K562 (cell line): Measurements from ENCODE around the gene GPATCH4. TPM values are rescaled to one million over a fixed set of nuclear protein-coding genes. Genes with fewer than 3 reads are reported as not detected.
A peak's percentile ranks its signal among the peaks of the same experiment; 100 is the strongest.

ENCODE experiments used
- ATAC-seq: fragments of 200-7000 bp; cut with Tn5 transposase; 3 replicates; pipeline ENCODE4 v1.9.1; 2020; ENCODE audit warnings: moderate library complexity
- BruUV-seq: library from RNA; stranded (reverse); fragments of 400-500 nt; replicated peaks from 2 replicates; lab custom pipeline; 2021; lab: Mats Ljungman, UMichigan
- CTCF ChIA-PET: fragments of 300-600 bp; formaldehyde crosslinking; extraction: SDS; loops from one replicate; lab custom pipeline; 2021; ENCODE audit warnings: low intra/inter-chr PET ratio; lab: Yijun Ruan, JAX
- POLR2A ChIA-PET: fragments of 300-600, 350-650 bp; sonication (Branson Sonifier 250); formaldehyde crosslinking; extraction: SDS; loops from one replicate; lab custom pipeline; 2021; ENCODE audit warnings: antibody characterized with exemption, inconsistent platforms; lab: Yijun Ruan, JAX
- DNase-seq, 4 experiments: peaks; one replicate each; pipeline versions ENCODE4 v3.0.0 to v3.0.0-alpha.2; 2011 to 2018; ENCODE audit warnings: low spot score in 3 of 4, mixed read lengths in 3 of 4; ENCODE audit errors: extremely low read depth in 1 of 4
- FAIRE-seq: peaks from 2 replicates; lab custom pipeline; 2011; peaks lifted over from hg19 to GRCh38; lab: Jason Lieb, UNC
- H2AFZ ChIP-seq: 2 replicates; pipeline ENCODE4 v1.6.0; 2011; ENCODE audit warnings: low read depth, low read length, control low read depth, inconsistent platforms
- H3K27ac ChIP-seq: fragments of 200-600 bp; 3 replicates; pipeline ENCODE4 v1.8.0; 2011; ENCODE audit warnings: low read depth, mild to moderate bottlenecking, control low read depth, inconsistent platforms, low read length, moderate library complexity, mixed read lengths; ENCODE audit errors: extremely low read depth
- H3K27me3 ChIP-seq, 2 experiments: fragments of 300-600 bp in 1 of 2; 2 replicates in 1 of 2; 3 replicates in 1 of 2; pipeline versions ENCODE4 v1.6.0 to v1.8.0; 2011; ENCODE audit warnings: inconsistent platforms in 2 of 2, low read length in 2 of 2, mild to moderate bottlenecking in 1 of 2, mixed read lengths in 1 of 2, moderate library complexity in 1 of 2; ENCODE audit not compliant: control insufficient read depth in 2 of 2, insufficient read depth in 2 of 2
- H3K36me3 ChIP-seq: fragments of 300-600 bp; 3 replicates; pipeline ENCODE4 v1.8.0; 2011; ENCODE audit warnings: mild to moderate bottlenecking, low read length, inconsistent platforms; ENCODE audit not compliant: control insufficient read depth, insufficient read depth
- H3K4me1 ChIP-seq, 2 experiments: fragments of 200-600 bp in 1 of 2; replicated peaks in 1 of 2; 2 replicates in 1 of 2; 3 replicates in 1 of 2; pipeline versions ENCODE4 v1.5.1 to v1.8.0; 2011; ENCODE audit warnings: inconsistent platforms in 2 of 2, low read length in 2 of 2, mild to moderate bottlenecking in 1 of 2, mixed read lengths in 1 of 2, moderate library complexity in 1 of 2; ENCODE audit not compliant: control insufficient read depth in 2 of 2, insufficient read depth in 2 of 2
- H3K4me2 ChIP-seq: 2 replicates; pipeline ENCODE4 v1.6.1; 2011; ENCODE audit warnings: low read length, control low read depth, inconsistent platforms, mixed read lengths; ENCODE audit not compliant: insufficient read depth
- H3K4me3 ChIP-seq: fragments of 200-600 bp; sonication (generic), shearing (Covaris generic); 2 replicates; pipeline ENCODE4 v1.5.1; 2016; ENCODE audit warnings: control low read depth, inconsistent platforms
- H3K79me2 ChIP-seq: fragments of 200-600 bp; 3 replicates; pipeline ENCODE4 v1.8.0; 2011; ENCODE audit warnings: low read length, inconsistent platforms; ENCODE audit not compliant: control insufficient read depth, insufficient read depth
- H3K9ac ChIP-seq, 2 experiments: 2 replicates each; pipeline versions ENCODE4 v1.6.0 to v1.6.1; 2011; ENCODE audit warnings: low read depth in 2 of 2, low read length in 2 of 2, control low read depth in 1 of 2, inconsistent platforms in 1 of 2, mild to moderate bottlenecking in 1 of 2, mixed read lengths in 1 of 2; ENCODE audit not compliant: insufficient read depth in 1 of 2
- H3K9me1 ChIP-seq: one replicate; pipeline ENCODE4 v1.6.0; 2011; ENCODE audit warnings: inconsistent platforms, mild to moderate bottlenecking, low read length, moderate library complexity; ENCODE audit not compliant: control insufficient read depth, insufficient read depth
- H3K9me3 ChIP-seq: replicated peaks from 2 replicates; pipeline ENCODE4 v1.5.1; 2011; ENCODE audit warnings: low read depth, low read length, inconsistent platforms; ENCODE audit not compliant: control insufficient read depth, insufficient read depth
- H4K20me1 ChIP-seq: replicated peaks from 2 replicates; pipeline ENCODE4 v1.6.1; 2011; ENCODE audit warnings: low read length, inconsistent platforms, mixed read lengths; ENCODE audit not compliant: control insufficient read depth, insufficient read depth
- ADNP ChIP-seq: fragments of 200-800 bp; sonication (Bioruptor generic); IDR thresholded peaks from 2 replicates; pipeline ENCODE4 v1.6.1; 2016; ENCODE audit warnings: missing genetic modification characterization, missing compliant biosample characterization
- BHLHE40 ChIP-seq: IDR thresholded peaks from 2 replicates; pipeline ENCODE4 v1.6.1; 2011; ENCODE audit warnings: low read length, improper control_type of control experiment
- BRF1 ChIP-seq: IDR thresholded peaks from 3 replicates; pipeline ENCODE4 v1.6.1; 2011; ENCODE audit warnings: borderline replicate concordance, mild to moderate bottlenecking; ENCODE audit not compliant: insufficient read length; ENCODE audit errors: extremely low read depth
- EGR1 ChIP-seq: fragments of 450-650 bp; conservative IDR thresholded peaks from 2 replicates; pipeline ENCODE4 v1.6.1; 2017; ENCODE audit warnings: mild to moderate bottlenecking
- KDM5B ChIP-seq: fragments of 200-600 bp; sonication (generic); IDR thresholded peaks from 2 replicates; pipeline ENCODE4 v1.6.1; 2012; ENCODE audit warnings: low read depth, mild to moderate bottlenecking, moderate library complexity, low read length, control low read depth, inconsistent platforms; ENCODE audit not compliant: insufficient replicate concordance
- LCOR ChIP-seq: sonication (generic); formaldehyde crosslinking; IDR thresholded peaks from 2 replicates; pipeline ENCODE4 v1.8.0; 2022; ENCODE audit warnings: mild to moderate bottlenecking, missing genetic modification reagents
- MAZ ChIP-seq, 2 experiments: fragments of 450-650 bp in 1 of 2; sonication (generic) in 1 of 2; formaldehyde crosslinking; IDR thresholded peaks in 1 of 2; conservative IDR thresholded peaks in 1 of 2; 2 replicates each; pipeline versions ENCODE4 v1.4.0 to v1.5.0; 2020; ENCODE audit warnings: mild to moderate bottlenecking in 1 of 2, missing genetic modification reagents in 1 of 2
- NELFE ChIP-seq: IDR thresholded peaks from 2 replicates; pipeline ENCODE4 v1.6.1; 2011; ENCODE audit warnings: mild to moderate bottlenecking; ENCODE audit not compliant: insufficient read depth, insufficient read length
- POLR2A ChIP-seq: fragments of 450-650 bp; conservative IDR thresholded peaks from 2 replicates; pipeline ENCODE4 v1.6.1; 2016
- POLR2AphosphoS2 ChIP-seq: IDR thresholded peaks from 2 replicates; pipeline ENCODE4 v1.6.1; 2012; ENCODE audit warnings: low read length, improper control_type of control experiment
- POLR2G ChIP-seq: fragments of 200-400 bp; formaldehyde crosslinking; IDR thresholded peaks from 2 replicates; pipeline ENCODE4 v1.6.1; 2017; ENCODE audit warnings: low read depth, mild to moderate bottlenecking, antibody characterized with exemption, low read length, moderate library complexity
- RBFOX2 ChIP-seq: fragments of 200-400 bp; formaldehyde crosslinking; IDR thresholded peaks from 2 replicates; pipeline ENCODE4 v1.6.1; 2017; ENCODE audit warnings: low read depth, mild to moderate bottlenecking, low read length, moderate library complexity
- RBM22 ChIP-seq: fragments of 200-400 bp; formaldehyde crosslinking; IDR thresholded peaks from 2 replicates; pipeline ENCODE4 v1.6.1; 2018; ENCODE audit warnings: low read length, low read depth; ENCODE audit not compliant: poor library complexity, severe bottlenecking
- SRSF3 ChIP-seq: fragments of 200-400 bp; formaldehyde crosslinking; IDR thresholded peaks from 2 replicates; pipeline ENCODE4 v1.6.1; 2016; ENCODE audit warnings: mild to moderate bottlenecking, low read length, moderate library complexity; ENCODE audit not compliant: insufficient read depth
- SUPT5H ChIP-seq: fragments of 450-650 bp; IDR thresholded peaks from 2 replicates; pipeline ENCODE4 v1.6.1; 2016
- ZC3H4 ChIP-seq: sonication (generic); formaldehyde crosslinking; IDR thresholded peaks from 2 replicates; pipeline ENCODE4 v1.9.0; 2021; ENCODE audit warnings: missing genetic modification reagents, borderline replicate concordance
- ZNF384 ChIP-seq: IDR thresholded peaks from 2 replicates; pipeline ENCODE4 v1.6.1; 2012; ENCODE audit warnings: low read depth, low read length, improper control_type of control experiment
- WGBS: fragments of 100-300 bp; shearing (Covaris generic); methylation state at CpG from one replicate; pipeline ENCODE4 v1.1.6; 2016; ENCODE audit warnings: low coverage, mixed read lengths; ENCODE audit not compliant: insufficient coverage; ENCODE audit errors: missing lambda C conversion rate; 5-methylcytosine and 5-hydroxymethylcytosine counted together
- in situ Hi-C: fragments of 300-500 bp; cut with MboI; formaldehyde crosslinking; loops from 4 replicates; pipeline ENCODE4 v1.15.0; 2018; ENCODE audit warnings: inconsistent platforms, mixed read lengths
- intact Hi-C: fragments of 100-400 bp; cut with micrococcal nuclease; formaldehyde crosslinking; loops from 2 replicates; pipeline ENCODE4 v1.14.2; 2022
- polyA plus RNA-seq, 8 experiments: library from polyadenylated mRNA; depleted of rRNA in 4 of 8; stranded (reverse) in 5 of 8; unstranded in 3 of 8; fragments of >200 nt; fragmentation: Nextera tagmentation in 2 of 8; fragmentation: Illumina TruSeq in 1 of 8; extraction: Ambion mirVana in 2 of 8; extraction: Trizol in 1 of 8; gene quantifications; 2 replicates each; pipeline versions ENCODE4 v1.2.1 to v1.2.3, GENCODE V29; 2011 to 2014; ENCODE audit warnings: inconsistent platforms in 1 of 8, missing spikeins in 1 of 8
- total RNA-seq, 7 experiments: library from RNA; depleted of rRNA in 6 of 7; stranded (reverse); fragments of >200 nt in 6 of 7; fragmentation: Illumina TruSeq in 2 of 7; extraction: Trizol in 2 of 7; gene quantifications; 2 replicates each; pipeline versions ENCODE4 v1.2.1 to v1.2.3, GENCODE V29; 2011 to 2021; ENCODE audit warnings: low replicate concordance in 1 of 7
- TF ChIP-seq, protein P1 (sequence below), 3 experiments: fragments of 200-800 bp in 1 of 3; sonication (Bioruptor generic) in 1 of 3; sonication (generic) in 1 of 3; formaldehyde crosslinking in 1 of 3; IDR thresholded peaks; 2 replicates each; pipeline versions ENCODE4 v1.6.1 to v1.8.0; 2016 to 2022; ENCODE audit warnings: mild to moderate bottlenecking in 2 of 3, missing compliant biosample characterization in 2 of 3, missing genetic modification characterization in 2 of 3, missing genetic modification reagents in 1 of 3
- TF ChIP-seq, protein P2 (sequence below): fragments of 250-450 bp; sonication (Bioruptor Pico); IDR thresholded peaks from 2 replicates; pipeline ENCODE4 v1.8.0; 2021; ENCODE audit warnings: moderate library complexity, mild to moderate bottlenecking, inconsistent platforms

GPATCH4 gene
- total and polyA plus RNA-seq, 9 of the 15 experiments (the other 6 are each of a cell fraction or from before 2014, with no cell fraction given) = 43.7 to 105 (median 76.5) TPM

- Histone ChIP-seq H3K4me3 (no peak overlapping the region), H3K4me1 (peaks cover 0 to 8% of the 10 kb centered on the region in 2 experiments; a peak in 2 of 5 replicates), H2AFZ (no peak overlapping the region), H3K79me2 (no peaks in the 10 kb centered on the region), H3K27me3 (peaks cover 7 to 10% of the 10 kb centered on the region in 2 experiments; a peak in 2 of 5 replicates), H3K9ac (peak overlapping the region in 1 of 2 experiments; percentile 38; a peak in 1 of 4 replicates), H3K9me3 (no peaks in the 10 kb centered on the region), H3K4me2 (no peak overlapping the region), H3K27ac (no peak overlapping the region), H3K36me3 (peaks cover 10% of the 10 kb centered on the region; the same call in 2 of the 3 replicates), H4K20me1 (peaks cover 28% of the 10 kb centered on the region), H3K9me1 (no peaks in the 10 kb centered on the region)
- 9% methylated on average over 7 of the region's 8 CpGs for WGBS
- ATAC-seq = peak; percentile 12; the same call in 2 of the 3 replicates
- FAIRE-seq = no peak
- intact Hi-C loops = no loop called here
- CTCF ChIA-PET = no interaction called here
- no TSS peak for BruUV-seq
- no peak for DNase-seq
- in situ Hi-C loops = no loop called here
- POLR2A ChIA-PET = interaction anchor here (0.5 to 1.3 kb wide), 6 partner anchors 9 to 967 kb away, joined by 3 to 12 read pairs (median 4); no protein-coding TSS in a partner anchor
- TF ChIP-seq ZC3H4 (CRISPR knock-in tag) = no peak
- TF ChIP-seq ZNF384 = no peak
- peak; percentile 50 for TF ChIP-seq EGR1
- peak; percentile 84 for TF ChIP-seq POLR2G
- no peak for TF ChIP-seq BRF1
- peak; percentile 75 for TF ChIP-seq SUPT5H
- TF ChIP-seq KDM5B = peak; percentile 32
- no peak for TF ChIP-seq ADNP
- TF ChIP-seq, protein P1, sequence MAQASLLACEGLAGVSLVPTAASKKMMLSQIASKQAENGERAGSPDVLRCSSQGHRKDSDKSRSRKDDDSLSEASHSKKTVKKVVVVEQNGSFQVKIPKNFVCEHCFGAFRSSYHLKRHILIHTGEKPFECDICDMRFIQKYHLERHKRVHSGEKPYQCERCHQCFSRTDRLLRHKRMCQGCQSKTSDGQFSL (CRISPR knock-in tag; IDR thresholded peaks at IDR 0.05) = no peak
- TF ChIP-seq, protein P1 (tag; IDR thresholded peaks at IDR 0.05) = no peak
- TF ChIP-seq MAZ (CRISPR knock-in tag; conservative IDR thresholded peaks at IDR 0.05 in 1 of 2, IDR thresholded peaks at IDR 0.05 in 1 of 2) = peak in 1 of 2 experiments; percentile 14; a peak in 2 of 4 replicates
- TF ChIP-seq POLR2AphosphoS2 = peak; percentile 45; the same call in 1 of the 2 replicates
- TF ChIP-seq, protein P2, sequence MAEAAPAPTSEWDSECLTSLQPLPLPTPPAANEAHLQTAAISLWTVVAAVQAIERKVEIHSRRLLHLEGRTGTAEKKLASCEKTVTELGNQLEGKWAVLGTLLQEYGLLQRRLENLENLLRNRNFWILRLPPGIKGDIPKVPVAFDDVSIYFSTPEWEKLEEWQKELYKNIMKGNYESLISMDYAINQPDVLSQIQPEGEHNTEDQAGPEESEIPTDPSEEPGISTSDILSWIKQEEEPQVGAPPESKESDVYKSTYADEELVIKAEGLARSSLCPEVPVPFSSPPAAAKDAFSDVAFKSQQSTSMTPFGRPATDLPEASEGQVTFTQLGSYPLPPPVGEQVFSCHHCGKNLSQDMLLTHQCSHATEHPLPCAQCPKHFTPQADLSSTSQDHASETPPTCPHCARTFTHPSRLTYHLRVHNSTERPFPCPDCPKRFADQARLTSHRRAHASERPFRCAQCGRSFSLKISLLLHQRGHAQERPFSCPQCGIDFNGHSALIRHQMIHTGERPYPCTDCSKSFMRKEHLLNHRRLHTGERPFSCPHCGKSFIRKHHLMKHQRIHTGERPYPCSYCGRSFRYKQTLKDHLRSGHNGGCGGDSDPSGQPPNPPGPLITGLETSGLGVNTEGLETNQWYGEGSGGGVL (CRISPR knock-in tag) = no peak
- TF ChIP-seq SRSF3 = no peak
- TF ChIP-seq BHLHE40 = peak; percentile 19; the same call in 1 of the 2 replicates
- peak; percentile 38; the same call in 1 of the 2 replicates for TF ChIP-seq RBFOX2
- no peak for TF ChIP-seq NELFE
- 0 out of 2 replicates have a peak, but pooled peaks have one; percentile 15 for TF ChIP-seq LCOR
- peak; percentile 58 for TF ChIP-seq POLR2A
- peak; percentile 33 for TF ChIP-seq RBM22
Observed at GRCh38 chr1:156638189-156638985, 37.1 kb upstream of the GPATCH4 start.
